Measurements from ENCODE around the gene TNRC6A.
"Not testable (repeated sequence)": the region's sequence is repeated elsewhere in the genome, so short reads cannot be mapped to it uniquely, and the experiment has no call there.

Gene TNRC6A

GRCh38 chr16:24700549-24701392 lies 28.7 kb upstream of the TNRC6A start:
- TF ChIP-seq CTCF (IDR thresholded peaks at IDR 0.05; ENCODE audit: low read depth, low read length), result peak; percentile 47
- no peak overlapping the region for H3K4me3 ChIP-seq (replicated peaks in 1 of 2; ENCODE audit: low read depth in 2 of 2, low read length in 2 of 2)
- DNase-seq (ENCODE audit: low read depth in 2 of 2), result peak; percentile 99

GRCh38 chr16:24701521-24701951 lies 27.9 kb upstream of the TNRC6A start:
- no peak overlapping the region for H3K4me3 ChIP-seq (replicated peaks in 1 of 2; ENCODE audit: low read depth in 2 of 2, low read length in 2 of 2)
- TF ChIP-seq CTCF (IDR thresholded peaks at IDR 0.05; ENCODE audit: low read depth, low read length), result no peak
- DNase-seq (ENCODE audit: low read depth in 2 of 2), result peak; percentile 46 to 85

DNA sequence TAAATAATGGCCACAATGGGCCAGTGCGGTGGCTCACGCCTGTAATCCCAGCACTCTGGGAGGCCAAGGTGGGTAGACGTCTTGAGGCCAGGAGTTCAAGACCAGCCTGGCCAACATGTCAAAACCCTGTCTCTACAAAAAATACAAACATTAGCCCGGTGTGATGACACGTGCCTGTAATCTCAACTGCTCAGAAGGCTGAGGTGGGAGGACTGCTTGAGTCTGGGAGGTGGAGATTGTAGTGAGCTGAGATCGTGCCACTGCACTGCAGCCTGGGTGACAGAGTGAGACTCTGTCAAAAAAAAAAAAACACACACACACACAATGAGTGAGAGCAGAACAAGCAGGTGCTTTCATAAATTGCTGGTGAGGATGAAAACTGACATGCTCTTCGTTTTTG lies 21.7 kb upstream of the TNRC6A start:
- DNase-seq (ENCODE audit: low read depth in 2 of 2); H3K4me3 ChIP-seq (replicated peaks in 1 of 2; ENCODE audit: low read depth in 2 of 2, low read length in 2 of 2): not testable (repeated sequence)

- TF ChIP-seq CTCF (IDR thresholded peaks at IDR 0.05; ENCODE audit: low read depth, low read length), result no peak
- DNase-seq (ENCODE audit: low read depth in 2 of 2), result no peak
- no peak overlapping the region for H3K4me3 ChIP-seq (replicated peaks in 1 of 2; ENCODE audit: low read depth in 2 of 2, low read length in 2 of 2)
Measured at GRCh38 chr16:24713379-24713778, 16.1 kb upstream of the TNRC6A start.

DNA sequence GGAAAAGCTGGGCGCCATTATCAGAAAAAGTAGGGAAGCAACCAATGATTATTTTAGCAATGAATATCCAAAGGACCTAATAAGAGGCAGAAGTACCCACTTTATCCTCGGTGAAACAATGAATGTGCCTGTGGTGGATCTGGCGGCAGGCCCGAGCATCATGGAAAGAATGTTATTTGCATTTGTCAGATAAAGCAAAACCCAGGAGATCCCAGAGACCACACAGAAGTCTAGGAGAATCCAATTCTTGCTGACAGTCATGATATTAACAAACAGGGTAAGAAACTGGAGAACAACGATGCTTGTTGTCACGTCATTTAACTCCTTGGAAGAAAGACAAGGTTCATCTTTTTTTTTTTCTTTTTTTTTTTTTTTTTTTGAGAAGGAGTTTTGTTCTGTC lies 12.0 kb upstream of the TNRC6A start:
- DNase-seq (ENCODE audit: low read depth in 2 of 2), result peak; percentile 61 to 92
- TF ChIP-seq CTCF (IDR thresholded peaks at IDR 0.05; ENCODE audit: low read depth, low read length), result no peak
- no peak overlapping the region for H3K4me3 ChIP-seq (replicated peaks in 1 of 2; ENCODE audit: low read depth in 2 of 2, low read length in 2 of 2)

GRCh38 chr16:24718967-24719521 lies 10.4 kb upstream of the TNRC6A start:
- H3K4me3 ChIP-seq (replicated peaks in 1 of 2; ENCODE audit: low read depth in 2 of 2, low read length in 2 of 2), result no peak overlapping the region
- DNase-seq (ENCODE audit: low read depth in 2 of 2), result no peak
- no peak for TF ChIP-seq CTCF (IDR thresholded peaks at IDR 0.05; ENCODE audit: low read depth, low read length)

DNA sequence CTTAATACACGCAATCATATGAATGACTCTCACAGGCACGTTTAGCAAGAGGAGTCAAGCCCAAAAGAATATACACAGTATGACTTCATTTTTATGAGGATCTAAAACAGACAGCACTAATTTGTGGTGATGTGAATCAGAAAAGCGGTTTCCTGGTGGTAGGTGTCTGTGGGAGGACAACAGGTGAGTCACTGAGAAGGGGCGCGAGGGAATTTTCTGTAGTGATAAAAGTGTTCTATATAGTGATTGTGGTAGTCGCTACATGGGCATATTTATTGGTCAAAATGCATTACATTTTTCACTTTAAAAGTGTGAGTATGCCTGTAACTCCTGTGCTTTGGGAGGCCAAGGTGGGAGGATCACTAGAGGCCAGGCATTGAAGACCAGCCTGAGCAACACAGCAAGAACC lies 7.6 kb upstream of the TNRC6A start:
- no peak for TF ChIP-seq CTCF (IDR thresholded peaks at IDR 0.05; ENCODE audit: low read depth, low read length)
- no peak for DNase-seq (ENCODE audit: low read depth in 2 of 2)

More for the DNA sequence above, 7.6 kb upstream of the TNRC6A start:
- no peak overlapping the region for H3K4me3 ChIP-seq (replicated peaks in 1 of 2; ENCODE audit: low read depth in 2 of 2, low read length in 2 of 2)
